ENCODE data around the gene C5. TPM values are rescaled to one million over a fixed set of nuclear protein-coding genes. Genes with fewer than 3 reads are reported as not detected.

The C5 gene
- total and polyA plus RNA-seq, 12 donors, result 1.4 to 7.9 (median 3.0) TPM

GRCh38 chr9:120918931-120919842 is 130.9 kb downstream of the C5 start:
- TF ChIP-seq POLR2A (IDR thresholded peaks at IDR 0.05) (peak in 1 of 2 donors; percentile 6), CTCF (IDR thresholded peaks at IDR 0.05) (no peak)
- peaks cover 4 to 66% of the 10 kb centered on the region in 2 donors for H3K4me1 ChIP-seq (replicated peaks in 1 of 2)
- no peaks in the 10 kb centered on the region for H3K9me3 ChIP-seq (replicated peaks in 1 of 3)
- H3K36me3 ChIP-seq (replicated peaks in 1 of 2), result no peaks in the 10 kb centered on the region
- H3K4me3 ChIP-seq, result no peak overlapping the region
- peak overlapping the region in 4 of 5 donors; percentile 52 to 79 (median 72) for H3K27ac ChIP-seq
- H3K27me3 ChIP-seq, result no peaks in the 10 kb centered on the region
- DNase-seq, result peak in 2 of 7 donors; percentile 36 to 51
- 63 to 86% (median 71%) methylated on average over 17 to 20 of the region's 20 CpGs for WGBS, 4 donors
- intact Hi-C loops (cut with DNase I), result no loop called here

- H3K27me3 ChIP-seq, result no peaks in the 10 kb centered on the region
- no peak overlapping the region for H3K4me3 ChIP-seq
- DNase-seq, result no peak
- intact Hi-C loops (cut with DNase I), result no loop called here
- peak overlapping the region in 4 of 5 donors; percentile 52 to 79 (median 72) for H3K27ac ChIP-seq
- 90 to 100% (median 93%) methylated on average over 4 of the region's 4 CpGs for WGBS, 4 donors
- peaks cover 4 to 69% of the 10 kb centered on the region in 2 donors for H3K4me1 ChIP-seq (replicated peaks in 1 of 2)
- H3K36me3 ChIP-seq (replicated peaks in 1 of 2), result no peaks in the 10 kb centered on the region
- H3K9me3 ChIP-seq (replicated peaks in 1 of 3), result no peaks in the 10 kb centered on the region
- TF ChIP-seq POLR2A (IDR thresholded peaks at IDR 0.05) (no peak), CTCF (IDR thresholded peaks at IDR 0.05) (no peak)
These were observed 131.9 kb downstream of the C5 start for GRCh38 chr9:120917929-120918762.

GRCh38 chr9:120916991-120917880 is 132.8 kb downstream of the C5 start:
- intact Hi-C loops (cut with DNase I), result no loop called here
- WGBS, 4 donors, result 77 to 85% (median 80%) methylated on average over 8 of the region's 8 CpGs
- no peaks in the 10 kb centered on the region for H3K27me3 ChIP-seq

More at GRCh38 chr9:120916991-120917880, 132.8 kb downstream of the C5 start:
- Histone ChIP-seq H3K4me3 (no peak overlapping the region), H3K4me1 (replicated peaks in 1 of 2) (peaks cover 4 to 69% of the 10 kb centered on the region in 2 donors), H3K9me3 (replicated peaks in 1 of 3) (no peaks in the 10 kb centered on the region), H3K27ac (peak overlapping the region in 3 of 5 donors; percentile 20 to 79 (median 78)), H3K36me3 (replicated peaks in 1 of 2) (no peaks in the 10 kb centered on the region)
- DNase-seq, result no peak
- no peak for TF ChIP-seq POLR2A (IDR thresholded peaks at IDR 0.05)
- TF ChIP-seq CTCF (IDR thresholded peaks at IDR 0.05), result no peak

Data from adrenal gland (tissue), 12 donors.